BLaER1 (cell line): ENCODE data around the gene SYNE2.
A peak's percentile ranks its signal among the peaks of the same experiment; 100 is the strongest.

Experiments used
- H3K27ac ChIP-seq: shearing (Covaris generic); formaldehyde crosslinking; 2 replicates; pipeline ENCODE4 v1.8.1; 2022
- H3K27me3 ChIP-seq: shearing (Covaris generic); formaldehyde crosslinking; 2 replicates; pipeline ENCODE4 v1.8.1; 2022
- H3K36me3 ChIP-seq: shearing (Covaris generic); formaldehyde crosslinking; 2 replicates; pipeline ENCODE4 v1.8.1; 2022
- H3K4me1 ChIP-seq: shearing (Covaris generic); formaldehyde crosslinking; 2 replicates; pipeline ENCODE4 v1.8.1; 2022
- H3K4me2 ChIP-seq: shearing (Covaris generic); formaldehyde crosslinking; 2 replicates; pipeline ENCODE4 v1.8.1; 2022
- H3K4me3 ChIP-seq: shearing (Covaris generic); formaldehyde crosslinking; 2 replicates; pipeline ENCODE4 v1.8.1; 2022
- H3K9ac ChIP-seq: shearing (Covaris generic); formaldehyde crosslinking; 2 replicates; pipeline ENCODE4 v1.8.1; 2022
- H3K9me3 ChIP-seq: shearing (Covaris generic); formaldehyde crosslinking; 2 replicates; pipeline ENCODE4 v1.8.1; 2022
- H4K20me1 ChIP-seq: shearing (Covaris generic); formaldehyde crosslinking; 2 replicates; pipeline ENCODE4 v1.8.1; 2022
- Cebpa-rat ChIP-seq: shearing (Covaris generic); IDR thresholded peaks from 2 replicates; pipeline ENCODE4 v1.8.1; 2022

SYNE2 gene

GRCh38 chr14:63928744-63929174 is 76.0 kb downstream of the SYNE2 start:
- Histone ChIP-seq H4K20me1 (no peaks in the 10 kb centered on the region), H3K9ac (no peak overlapping the region), H3K27me3 (no peaks in the 10 kb centered on the region), H3K36me3 (peaks cover 26% of the 10 kb centered on the region), H3K4me3 (no peak overlapping the region), H3K4me1 (no peaks in the 10 kb centered on the region), H3K27ac (no peak overlapping the region), H3K9me3 (peaks cover 20% of the 10 kb centered on the region), H3K4me2 (no peak overlapping the region)
- TF ChIP-seq Cebpa-rat, result no peak

- H4K20me1 ChIP-seq, result no peaks in the 10 kb centered on the region
- no peak for TF ChIP-seq Cebpa-rat
- no peak overlapping the region for H3K4me2 ChIP-seq
- H3K27ac ChIP-seq, result no peak overlapping the region
- no peak overlapping the region for H3K9ac ChIP-seq
- no peaks in the 10 kb centered on the region for H3K9me3 ChIP-seq
- peaks cover 6% of the 10 kb centered on the region; the same call in 1 of the 2 replicates for H3K36me3 ChIP-seq
- H3K4me1 ChIP-seq, result peaks cover 9% of the 10 kb centered on the region
- H3K4me3 ChIP-seq, result no peak overlapping the region
- H3K27me3 ChIP-seq, result no peaks in the 10 kb centered on the region
These were observed 80.3 kb downstream of the SYNE2 start for GRCh38 chr14:63933110-63933509.

GRCh38 chr14:63933711-63934110 is 80.9 kb downstream of the SYNE2 start:
- Histone ChIP-seq H3K4me2 (no peak overlapping the region), H3K27me3 (no peaks in the 10 kb centered on the region), H3K27ac (no peak overlapping the region), H3K4me1 (peaks cover 15% of the 10 kb centered on the region), H3K9me3 (no peaks in the 10 kb centered on the region), H4K20me1 (no peaks in the 10 kb centered on the region), H3K36me3 (peaks cover 6% of the 10 kb centered on the region; the same call in 1 of the 2 replicates), H3K9ac (no peak overlapping the region), H3K4me3 (no peak overlapping the region)
- TF ChIP-seq Cebpa-rat, result no peak

- no peaks in the 10 kb centered on the region for H4K20me1 ChIP-seq
- no peak overlapping the region for H3K4me3 ChIP-seq
- H3K27me3 ChIP-seq, result no peaks in the 10 kb centered on the region
- no peak overlapping the region for H3K27ac ChIP-seq
- H3K36me3 ChIP-seq, result peaks cover 13% of the 10 kb centered on the region
- no peaks in the 10 kb centered on the region for H3K9me3 ChIP-seq
- peak overlapping the region; percentile 52 for H3K4me2 ChIP-seq
- no peak for TF ChIP-seq Cebpa-rat
- no peak overlapping the region for H3K9ac ChIP-seq
- H3K4me1 ChIP-seq, result peaks cover 18% of the 10 kb centered on the region
These were observed 85.6 kb downstream of the SYNE2 start for GRCh38 chr14:63938198-63939005.

- H3K9ac ChIP-seq, result no peak overlapping the region
- no peak overlapping the region for H3K4me3 ChIP-seq
- peaks cover 13% of the 10 kb centered on the region for H3K36me3 ChIP-seq
- H3K4me2 ChIP-seq, result peak overlapping the region; percentile 52
- no peaks in the 10 kb centered on the region for H3K9me3 ChIP-seq
- no peak for TF ChIP-seq Cebpa-rat
- H3K4me1 ChIP-seq, result peaks cover 18% of the 10 kb centered on the region
- no peaks in the 10 kb centered on the region for H4K20me1 ChIP-seq
- no peak overlapping the region for H3K27ac ChIP-seq
- no peaks in the 10 kb centered on the region for H3K27me3 ChIP-seq
These were observed 86.1 kb downstream of the SYNE2 start for GRCh38 chr14:63939006-63939270.

DNA sequence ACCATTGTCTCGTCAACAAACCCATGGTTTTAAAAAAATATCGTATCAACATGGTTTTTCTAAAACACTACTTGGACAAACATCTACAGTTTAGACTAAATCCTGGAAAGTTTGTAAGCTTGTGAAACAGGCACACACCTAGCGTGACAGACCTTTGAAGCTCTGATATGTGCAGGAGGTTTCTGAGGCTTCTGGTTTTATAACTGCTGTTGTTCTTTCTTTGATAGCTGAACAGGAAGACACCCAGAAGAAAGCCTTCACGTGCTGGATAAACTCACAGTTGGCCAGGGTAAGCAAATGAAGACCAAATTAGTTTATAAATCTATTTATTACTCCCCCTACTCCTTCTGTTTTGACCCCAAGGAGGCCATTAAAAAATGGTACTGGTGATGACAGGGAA is 87.6 kb downstream of the SYNE2 start:
- H3K27me3 ChIP-seq, result no peaks in the 10 kb centered on the region
- no peak overlapping the region for H3K4me2 ChIP-seq
- H3K36me3 ChIP-seq, result peaks cover 13% of the 10 kb centered on the region
- no peak overlapping the region for H3K9ac ChIP-seq
- no peak for TF ChIP-seq Cebpa-rat
- no peak overlapping the region for H3K4me3 ChIP-seq
- H3K4me1 ChIP-seq, result peaks cover 18% of the 10 kb centered on the region
- H3K9me3 ChIP-seq, result no peaks in the 10 kb centered on the region
- no peaks in the 10 kb centered on the region for H4K20me1 ChIP-seq
- no peak overlapping the region for H3K27ac ChIP-seq

GRCh38 chr14:63941023-63941422 is 88.2 kb downstream of the SYNE2 start:
- no peaks in the 10 kb centered on the region for H3K9me3 ChIP-seq
- H3K27ac ChIP-seq, result no peak overlapping the region
- H4K20me1 ChIP-seq, result no peaks in the 10 kb centered on the region
- H3K4me3 ChIP-seq, result no peak overlapping the region
- peaks cover 13% of the 10 kb centered on the region for H3K36me3 ChIP-seq
- peaks cover 18% of the 10 kb centered on the region for H3K4me1 ChIP-seq
- H3K9ac ChIP-seq, result no peak overlapping the region
- H3K27me3 ChIP-seq, result no peaks in the 10 kb centered on the region
- TF ChIP-seq Cebpa-rat, result no peak
- no peak overlapping the region for H3K4me2 ChIP-seq

- H3K9me3 ChIP-seq, result no peaks in the 10 kb centered on the region
- no peak overlapping the region for H3K9ac ChIP-seq
- no peak overlapping the region for H3K4me2 ChIP-seq
- no peak for TF ChIP-seq Cebpa-rat
- no peaks in the 10 kb centered on the region for H4K20me1 ChIP-seq
- H3K4me3 ChIP-seq, result no peak overlapping the region
- peaks cover 10% of the 10 kb centered on the region for H3K4me1 ChIP-seq
- H3K36me3 ChIP-seq, result peaks cover 35% of the 10 kb centered on the region
- H3K27ac ChIP-seq, result no peak overlapping the region
- H3K27me3 ChIP-seq, result no peaks in the 10 kb centered on the region
These were observed 96.9 kb downstream of the SYNE2 start for GRCh38 chr14:63949696-63950095.

DNA sequence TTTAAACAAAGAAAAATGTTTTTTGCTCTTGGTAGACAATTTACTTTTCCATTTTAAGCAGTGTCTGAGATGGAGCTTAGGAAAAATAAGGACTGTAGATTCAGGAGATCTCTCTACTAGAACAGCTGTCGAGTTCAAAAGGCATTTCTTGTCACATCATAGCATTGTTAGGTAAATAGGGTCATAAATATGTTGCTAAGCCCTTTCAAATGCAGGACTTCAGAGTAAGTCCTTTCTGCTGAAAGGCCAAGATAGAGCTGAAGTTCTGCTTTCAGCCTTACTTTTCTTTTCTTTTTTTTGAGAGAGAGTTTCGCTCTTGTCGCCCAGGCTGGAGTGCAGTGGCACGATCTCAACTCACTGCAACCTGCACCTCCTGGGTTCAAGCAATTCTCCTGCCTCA is 98.2 kb downstream of the SYNE2 start:
- no peak for TF ChIP-seq Cebpa-rat
- no peak overlapping the region for H3K9ac ChIP-seq
- no peak overlapping the region for H3K27ac ChIP-seq
- no peaks in the 10 kb centered on the region for H3K27me3 ChIP-seq
- H3K9me3 ChIP-seq, result no peaks in the 10 kb centered on the region
- H4K20me1 ChIP-seq, result no peaks in the 10 kb centered on the region
- no peak overlapping the region for H3K4me3 ChIP-seq
- H3K4me1 ChIP-seq, result peaks cover 10% of the 10 kb centered on the region
- no peak overlapping the region for H3K4me2 ChIP-seq
- peaks cover 42% of the 10 kb centered on the region for H3K36me3 ChIP-seq

GRCh38 chr14:63951429-63951828 is 98.6 kb downstream of the SYNE2 start:
- no peaks in the 10 kb centered on the region for H3K27me3 ChIP-seq
- H3K4me3 ChIP-seq, result no peak overlapping the region
- no peak overlapping the region for H3K4me2 ChIP-seq
- H3K9ac ChIP-seq, result no peak overlapping the region
- peaks cover 10% of the 10 kb centered on the region for H3K4me1 ChIP-seq
- no peaks in the 10 kb centered on the region for H3K9me3 ChIP-seq
- H3K27ac ChIP-seq, result no peak overlapping the region
- TF ChIP-seq Cebpa-rat, result no peak
- no peaks in the 10 kb centered on the region for H4K20me1 ChIP-seq
- H3K36me3 ChIP-seq, result peaks cover 46% of the 10 kb centered on the region
